Neural cell (in vitro differentiated cells): Measurements from ENCODE around the gene AKAP8L. TPM values are rescaled to one million over a fixed set of nuclear protein-coding genes. Genes with fewer than 3 reads are reported as not detected.

Source experiments
- H2AFZ ChIP-seq: fragments of 200-600, 300-800 bp; sonication (generic), shearing (Covaris generic); 2 replicates; pipeline ENCODE4 v1.6.0; 2014; ENCODE audit warnings: low read depth, mild to moderate bottlenecking, antibody characterized with exemption, low read length, moderate library complexity
- H3F3A ChIP-seq: fragments of 200-600 bp; shearing (Covaris generic); 2 replicates; pipeline ENCODE4 v1.6.1; 2016; ENCODE audit warnings: mild to moderate bottlenecking, moderate library complexity, mixed read lengths, antibody characterized with exemption, low read length; ENCODE audit not compliant: insufficient read depth, poor library complexity, severe bottlenecking
- H3K27ac ChIP-seq: fragments of 200-600, 300-800 bp; sonication (generic), shearing (Covaris generic); 2 replicates; pipeline ENCODE4 v1.5.1; 2014; ENCODE audit warnings: mild to moderate bottlenecking, low read length, moderate library complexity
- H3K27me3 ChIP-seq: fragments of 300-800, 200-600 bp; sonication (generic), shearing (Covaris generic); 2 replicates; pipeline ENCODE4 v1.6.0; 2014; ENCODE audit warnings: mild to moderate bottlenecking, low read depth, low read length, moderate library complexity; ENCODE audit not compliant: insufficient read depth
- H3K36me3 ChIP-seq: fragments of 300-800, 200-600 bp; sonication (generic), shearing (Covaris generic); 2 replicates; pipeline ENCODE4 v1.5.1; 2014; ENCODE audit warnings: mild to moderate bottlenecking, antibody characterized with exemption, low read length, moderate library complexity; ENCODE audit not compliant: insufficient read depth
- H3K4me2 ChIP-seq: fragments of 300-800, 200-600 bp; sonication (generic), shearing (Covaris generic); 2 replicates; pipeline ENCODE4 v1.6.0; 2014; ENCODE audit warnings: mild to moderate bottlenecking, low read length
- H3K4me3 ChIP-seq: fragments of 300-800, 200-600 bp; sonication (generic), shearing (Covaris generic); 2 replicates; pipeline ENCODE4 v1.5.1; 2014; ENCODE audit warnings: mild to moderate bottlenecking, low read length, moderate library complexity
- H3K79me2 ChIP-seq: fragments of 200-600 bp; shearing (Covaris generic); replicated peaks from 2 replicates; pipeline ENCODE4 v1.6.0; 2014; ENCODE audit warnings: mild to moderate bottlenecking, low read length, moderate library complexity; ENCODE audit not compliant: insufficient read depth
- H3K9ac ChIP-seq: fragments of 300-800, 200-600 bp; sonication (generic), shearing (Covaris generic); 2 replicates; pipeline ENCODE4 v1.6.1; 2016; ENCODE audit warnings: mild to moderate bottlenecking, low read length, mixed read lengths
- H3K9me2 ChIP-seq: fragments of 200-600 bp; shearing (Covaris generic); 2 replicates; pipeline ENCODE4 v1.6.1; 2016; ENCODE audit warnings: mild to moderate bottlenecking, low read length, mixed read lengths; ENCODE audit not compliant: insufficient read depth
- H3K9me3 ChIP-seq: fragments of 200-600, 300-800 bp; sonication (generic), shearing (Covaris generic); 2 replicates; pipeline ENCODE4 v1.6.1; 2016; ENCODE audit warnings: mild to moderate bottlenecking, mixed run types, low read length, moderate library complexity, mixed read lengths
- H4K20me1 ChIP-seq: fragments of 200-600 bp; shearing (Covaris generic); 2 replicates; pipeline ENCODE4 v1.6.1; 2016; ENCODE audit warnings: mild to moderate bottlenecking, mixed run types; ENCODE audit not compliant: insufficient read depth
- EP300 ChIP-seq: fragments of 450-650 bp; conservative IDR thresholded peaks from 2 replicates; pipeline ENCODE4 v1.6.1; 2014; ENCODE audit warnings: antibody characterized with exemption, mild to moderate bottlenecking, moderate library complexity; ENCODE audit not compliant: poor library complexity, severe bottlenecking
- EZH2 ChIP-seq: fragments of 200-600, 300-800 bp; shearing (Covaris generic), sonication (generic); IDR thresholded peaks from 2 replicates; pipeline ENCODE4 v1.6.1; 2014; ENCODE audit warnings: antibody characterized with exemption, low read length, borderline replicate concordance, mild to moderate bottlenecking; ENCODE audit not compliant: insufficient read depth, poor library complexity, severe bottlenecking
- MXI1 ChIP-seq: fragments of 450-650 bp; conservative IDR thresholded peaks from 2 replicates; pipeline ENCODE4 v1.6.1; 2014; ENCODE audit warnings: antibody characterized with exemption, mild to moderate bottlenecking; ENCODE audit not compliant: poor library complexity, severe bottlenecking
- RAD21 ChIP-seq: fragments of 450-650 bp; conservative IDR thresholded peaks from 2 replicates; pipeline ENCODE4 v1.6.1; 2014; ENCODE audit warnings: antibody characterized with exemption, mild to moderate bottlenecking, moderate library complexity
- REST ChIP-seq: IDR thresholded peaks from 2 replicates; pipeline ENCODE4 v1.6.1; 2012; ENCODE audit warnings: borderline replicate concordance
- polyA plus RNA-seq: library from polyadenylated mRNA; depleted of rRNA; stranded (reverse); fragments of >200 nt; gene quantifications from 2 replicates; pipeline ENCODE4 v1.2.3, GENCODE V29; 2014

The AKAP8L gene
- polyA plus RNA-seq, 1 donor from 2014 or later: 281 TPM

- H3K9ac ChIP-seq: no peak overlapping the region
- H4K20me1 ChIP-seq: no peaks in the 10 kb centered on the region
- H3K4me2 ChIP-seq: no peak overlapping the region
- no peak overlapping the region for H3K27ac ChIP-seq
- peaks cover 42% of the 10 kb centered on the region for H3K27me3 ChIP-seq
- no peak overlapping the region for H3K4me3 ChIP-seq
- no peak overlapping the region for H2AFZ ChIP-seq
- H3K79me2 ChIP-seq: no peaks in the 10 kb centered on the region
- no peaks in the 10 kb centered on the region for H3K9me3 ChIP-seq
- TF ChIP-seq REST: no peak
- TF ChIP-seq RAD21: no peak
- no peak for TF ChIP-seq EZH2
- H3K9me2 ChIP-seq: no peaks in the 10 kb centered on the region
- H3F3A ChIP-seq: no peaks in the 10 kb centered on the region
- H3K36me3 ChIP-seq: no peaks in the 10 kb centered on the region
Observed at GRCh38 chr19:15463861-15464371, 45.1 kb upstream of the AKAP8L start.

GRCh38 chr19:15461694-15462093 lies 42.9 kb upstream of the AKAP8L start:
- peaks cover 41% of the 10 kb centered on the region for H3K27me3 ChIP-seq
- no peak overlapping the region for H3K9ac ChIP-seq

More at GRCh38 chr19:15461694-15462093, 42.9 kb upstream of the AKAP8L start:
- no peaks in the 10 kb centered on the region for H3K9me2 ChIP-seq
- H3K9me3 ChIP-seq: no peaks in the 10 kb centered on the region
- no peaks in the 10 kb centered on the region for H4K20me1 ChIP-seq
- H3K27ac ChIP-seq: no peak overlapping the region
- H3K36me3 ChIP-seq: no peaks in the 10 kb centered on the region
- no peaks in the 10 kb centered on the region for H3F3A ChIP-seq
- H3K79me2 ChIP-seq: no peaks in the 10 kb centered on the region
- H2AFZ ChIP-seq: no peak overlapping the region
- H3K4me3 ChIP-seq: no peak overlapping the region
- TF ChIP-seq MXI1: no peak
- no peak for TF ChIP-seq EP300
- TF ChIP-seq RAD21: no peak
- TF ChIP-seq REST: no peak
- H3K4me2 ChIP-seq: no peak overlapping the region
